Jurkat, Clone E6-1 (cell line): Measurements from ENCODE around the gene AHSA1.

Experiments used
- DNase-seq: peaks from one replicate; pipeline ENCODE4 v3.0.0-alpha.2; 2011; ENCODE audit warnings: low read depth, low spot score
- H3K4me3 ChIP-seq: 2 replicates; pipeline ENCODE4 v1.5.1; 2011; ENCODE audit warnings: mild to moderate bottlenecking, low read length, control low read depth, moderate library complexity

Gene AHSA1

DNA sequence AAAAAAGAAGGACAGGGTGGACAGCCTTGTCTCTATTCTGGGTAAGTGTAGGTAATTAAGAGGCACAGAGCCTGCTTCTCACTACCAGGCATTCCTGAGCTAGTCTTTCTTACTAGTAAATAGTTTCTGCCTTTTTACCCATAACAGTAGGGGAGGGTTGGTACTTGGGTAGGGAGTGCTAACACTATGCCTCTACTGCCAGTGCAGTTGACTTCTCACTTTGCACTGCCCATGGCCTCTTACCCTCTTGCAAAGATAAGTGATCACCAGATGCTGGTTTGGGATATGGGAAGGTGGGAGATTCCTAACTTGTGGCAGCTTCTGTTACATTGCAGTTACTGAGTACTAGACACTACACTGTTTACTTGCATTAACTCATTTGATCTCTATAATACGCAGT lies 11.6 kb downstream of the AHSA1 start:
- no peak for DNase-seq
- no peak overlapping the region for H3K4me3 ChIP-seq

DNA sequence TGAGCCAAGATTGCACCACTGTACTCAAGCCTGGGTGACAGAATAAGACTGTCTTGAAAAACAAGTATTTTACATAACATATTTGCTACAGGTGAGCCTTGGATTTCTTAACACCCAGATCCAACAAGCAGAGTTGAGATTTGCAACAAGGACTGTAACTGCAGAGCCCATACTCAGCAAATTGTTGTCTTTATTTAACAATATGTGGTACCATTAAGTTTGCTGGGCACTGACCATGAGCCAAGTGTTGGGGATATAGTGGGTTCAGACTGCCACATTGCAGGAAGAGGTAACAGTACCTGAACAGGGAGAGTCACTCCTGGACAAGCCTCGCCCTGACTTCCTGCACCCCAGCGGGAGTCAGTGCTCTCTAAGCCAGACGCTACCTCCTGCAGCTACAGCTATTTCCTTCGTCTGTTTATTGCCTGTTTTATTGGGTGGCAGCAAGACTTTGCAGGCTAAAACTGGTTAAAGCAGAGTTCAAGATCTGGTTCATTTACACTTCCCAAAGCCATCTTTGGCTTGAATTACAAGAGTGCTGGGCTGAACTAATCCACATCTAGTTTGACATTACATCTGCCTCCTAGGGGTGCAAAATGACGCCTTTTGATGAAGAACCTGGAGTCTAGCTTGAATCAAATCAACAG lies 12.5 kb downstream of the AHSA1 start:
- DNase-seq: no peak
- no peak overlapping the region for H3K4me3 ChIP-seq

DNA sequence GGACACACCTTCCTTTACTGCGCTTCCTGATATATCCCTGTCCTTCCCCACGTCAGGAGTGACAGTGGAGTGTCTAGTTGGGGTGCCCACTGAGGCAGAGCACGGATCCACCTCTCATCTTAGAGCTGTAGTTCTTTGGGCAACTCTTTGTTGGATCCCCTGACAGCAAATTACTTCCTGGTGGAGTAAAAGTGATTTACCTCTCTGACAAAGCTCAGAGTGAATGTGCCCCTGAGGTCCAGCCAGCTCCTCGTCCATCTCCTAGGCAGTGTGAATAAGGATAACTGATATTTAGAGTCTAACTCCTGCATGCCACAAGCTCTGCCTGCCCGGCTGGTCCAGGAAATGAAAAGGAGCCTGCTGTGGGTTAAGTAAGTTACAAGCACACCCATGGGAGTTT lies 16.0 kb downstream of the AHSA1 start:
- no peak overlapping the region for H3K4me3 ChIP-seq
- DNase-seq: no peak

DNA sequence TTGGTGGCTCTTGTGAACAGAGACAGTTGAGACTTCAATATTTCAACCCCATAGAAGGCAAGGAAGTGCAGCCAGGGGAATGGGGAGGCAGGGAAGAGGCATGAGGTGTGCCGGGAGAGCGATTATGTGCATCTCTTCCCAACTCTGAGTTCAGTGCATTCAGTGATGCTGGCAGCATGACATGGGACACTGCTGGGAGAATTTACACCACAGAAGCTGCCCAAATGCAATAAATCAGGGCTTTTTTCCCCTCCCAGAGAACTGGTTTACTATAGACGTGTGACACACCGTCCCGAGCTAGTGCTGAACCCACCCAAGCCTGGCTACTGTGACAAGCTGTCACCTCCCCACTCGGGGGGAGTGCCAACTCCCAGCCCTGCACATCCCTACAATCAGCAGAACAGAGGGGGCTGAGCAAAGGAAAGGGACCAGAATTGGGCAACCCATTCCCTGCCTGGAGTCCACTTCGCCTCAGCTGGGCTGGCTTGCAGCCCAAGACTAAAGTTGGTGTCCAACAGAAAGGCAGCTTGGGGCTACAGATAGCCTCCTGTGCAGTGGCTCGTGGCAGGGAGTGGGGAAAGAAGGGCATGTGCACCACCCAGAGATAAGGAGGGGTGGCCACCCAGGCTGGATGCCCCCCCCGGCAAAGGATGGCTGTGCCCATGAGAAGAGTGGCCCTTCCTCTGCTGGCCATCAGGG lies 16.7 kb downstream of the AHSA1 start:
- no peak overlapping the region for H3K4me3 ChIP-seq
- no peak for DNase-seq

DNA sequence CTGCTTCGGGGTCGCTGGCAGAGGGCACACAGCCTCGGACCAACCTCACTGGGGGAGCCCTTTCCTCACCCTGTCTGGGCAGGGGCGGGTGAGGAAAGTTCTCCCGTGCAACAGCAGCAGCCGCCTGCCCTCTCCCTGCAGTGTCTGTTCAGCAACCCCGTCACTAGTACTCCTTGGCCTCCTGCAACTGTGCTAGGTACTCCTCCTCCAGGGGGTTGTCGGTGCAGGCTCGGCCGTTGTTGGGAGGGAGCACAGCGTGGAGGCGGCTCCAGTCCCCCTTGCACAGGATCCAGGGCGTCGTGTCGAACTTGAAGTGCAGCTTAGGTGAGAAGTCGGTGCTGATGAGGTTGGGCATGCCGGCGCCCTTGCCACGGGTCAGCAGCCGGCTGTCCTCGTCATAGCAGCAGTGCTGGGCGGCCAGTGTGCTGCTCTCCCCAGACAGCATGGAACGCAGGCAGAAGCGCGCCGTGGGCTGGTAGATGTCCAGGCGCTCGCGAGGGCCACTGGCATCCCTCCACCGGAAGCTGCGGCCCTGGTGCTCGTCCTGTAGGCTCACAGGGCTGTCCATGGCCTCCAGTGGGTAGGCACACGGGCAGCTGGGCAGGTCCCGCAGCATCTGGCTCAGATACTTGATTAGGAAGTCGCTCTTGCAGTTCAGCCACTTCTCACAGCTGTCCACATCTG lies 17.7 kb downstream of the AHSA1 start:
- DNase-seq: no peak
- H3K4me3 ChIP-seq: no peak overlapping the region

DNA sequence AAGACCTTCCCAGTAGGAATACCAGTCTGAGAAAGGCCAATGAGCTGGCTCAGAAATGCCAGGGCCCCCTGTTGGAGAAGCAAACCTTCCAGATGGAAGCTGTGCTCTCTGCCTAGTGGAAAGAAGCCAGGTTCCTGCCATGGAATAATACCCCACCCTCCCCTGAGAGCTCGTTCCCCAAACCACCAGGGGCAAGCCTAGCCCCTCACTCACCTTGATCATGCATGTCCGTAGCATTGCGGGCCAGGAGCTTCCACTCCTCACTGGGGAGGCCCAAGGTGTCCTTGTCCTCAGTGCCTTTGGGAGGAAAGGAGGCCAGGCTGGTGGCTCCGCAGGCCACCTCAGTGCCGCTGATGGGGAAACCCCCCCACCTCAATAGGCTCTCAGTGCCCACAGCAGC lies 20.1 kb downstream of the AHSA1 start:
- H3K4me3 ChIP-seq: no peak overlapping the region
- DNase-seq: no peak

DNA sequence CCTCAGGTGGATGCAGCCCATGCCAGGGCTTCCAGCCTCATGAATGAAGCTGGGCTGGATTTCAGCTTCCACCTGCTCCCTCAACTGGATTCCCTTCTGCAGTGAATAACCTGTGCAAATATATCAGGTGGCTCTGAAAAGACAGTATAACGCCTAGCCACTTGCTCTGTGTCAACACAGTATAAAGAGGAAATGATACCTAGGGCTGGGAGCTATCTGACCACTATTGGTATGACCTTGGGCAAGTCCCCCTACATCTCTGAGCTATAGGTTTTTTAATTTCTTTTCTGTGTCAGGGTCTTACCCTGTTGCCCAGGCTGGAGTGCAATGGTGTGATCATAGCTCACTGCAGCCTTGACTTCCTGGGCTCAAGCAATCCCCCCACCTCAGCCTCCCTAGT lies 20.9 kb downstream of the AHSA1 start:
- H3K4me3 ChIP-seq: no peak overlapping the region
- DNase-seq: no peak

DNA sequence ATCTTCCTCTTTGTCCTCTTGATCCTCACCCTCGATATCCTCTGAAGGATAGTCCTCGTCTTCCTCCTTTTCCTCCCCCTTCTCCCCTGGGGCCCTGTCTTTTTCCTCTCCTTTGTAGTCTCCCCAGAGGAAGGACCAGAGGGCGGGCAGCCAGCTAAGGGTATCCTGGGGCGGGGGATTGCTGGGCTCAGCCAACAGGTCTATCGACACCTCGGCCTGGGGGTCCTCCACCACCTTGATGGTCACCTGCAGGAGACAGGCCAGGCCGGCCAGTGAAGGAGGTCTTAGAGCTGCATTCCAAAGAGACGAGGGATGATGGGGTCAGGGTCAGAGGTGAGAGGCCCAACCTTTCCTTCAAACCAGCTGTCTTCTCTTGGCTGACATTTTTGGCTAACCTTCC lies 24.5 kb downstream of the AHSA1 start:
- no peak overlapping the region for H3K4me3 ChIP-seq
- DNase-seq: no peak

DNA sequence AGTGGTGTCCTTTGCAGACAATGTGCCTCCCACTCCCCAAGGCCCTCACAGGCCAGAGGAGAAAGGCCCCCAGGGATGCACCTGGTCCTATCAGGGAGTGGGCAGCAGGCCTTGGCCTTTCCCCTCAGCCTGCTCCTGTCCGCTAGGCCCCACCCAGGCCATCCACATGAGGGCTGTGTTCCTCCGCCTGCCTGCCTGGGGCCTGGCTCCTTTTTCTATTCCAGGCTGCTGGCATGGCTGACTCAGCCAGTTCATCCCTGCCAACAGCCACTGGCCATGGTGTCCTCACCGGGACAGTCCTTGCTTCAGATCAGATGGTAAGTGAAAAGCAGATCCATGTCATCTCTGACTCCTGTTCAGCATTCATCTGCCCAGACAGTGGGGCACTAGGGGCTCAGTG lies 27.4 kb downstream of the AHSA1 start:
- no peak for DNase-seq

DNA sequence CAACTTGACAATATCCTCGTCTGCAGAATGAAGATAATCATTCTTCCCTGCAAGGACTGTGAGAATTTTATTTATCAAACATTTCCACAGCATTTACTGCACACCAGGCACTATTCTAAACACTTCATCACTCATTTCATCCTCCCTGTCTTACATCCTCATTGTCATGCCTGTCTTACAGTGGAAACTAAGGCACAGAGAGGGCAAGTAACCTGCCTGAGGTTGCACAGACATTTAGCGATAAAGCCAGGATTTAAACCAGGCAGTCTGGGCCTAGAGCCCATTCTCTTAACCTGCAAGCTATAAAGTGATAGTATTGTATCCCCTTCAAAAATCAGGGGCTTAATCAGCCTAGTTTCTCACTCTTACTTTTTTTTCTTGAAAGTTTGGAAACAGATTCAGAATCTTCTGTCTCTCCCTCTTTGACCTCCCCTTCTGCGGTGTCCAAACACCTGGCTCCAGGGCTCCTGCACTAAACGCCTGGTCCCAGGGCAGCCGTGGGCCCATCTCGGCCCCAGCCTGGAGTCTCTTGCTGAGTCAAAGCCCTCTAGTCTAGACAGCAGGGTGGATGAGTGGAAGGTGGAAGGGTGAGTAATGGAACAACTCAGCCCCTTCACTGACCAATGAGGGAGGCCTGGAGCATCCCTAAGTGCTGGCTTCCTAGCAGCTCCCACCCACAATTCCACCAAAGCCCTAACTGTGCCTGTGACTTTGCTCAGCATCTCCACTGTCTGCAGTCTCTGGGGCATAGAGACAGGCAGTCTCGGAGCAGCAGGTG lies 28.2 kb downstream of the AHSA1 start:
- H3K4me3 ChIP-seq: no peak overlapping the region
- no peak for DNase-seq

More for the DNA sequence above, 27.4 kb downstream of the AHSA1 start:
- H3K4me3 ChIP-seq: no peak overlapping the region

DNA sequence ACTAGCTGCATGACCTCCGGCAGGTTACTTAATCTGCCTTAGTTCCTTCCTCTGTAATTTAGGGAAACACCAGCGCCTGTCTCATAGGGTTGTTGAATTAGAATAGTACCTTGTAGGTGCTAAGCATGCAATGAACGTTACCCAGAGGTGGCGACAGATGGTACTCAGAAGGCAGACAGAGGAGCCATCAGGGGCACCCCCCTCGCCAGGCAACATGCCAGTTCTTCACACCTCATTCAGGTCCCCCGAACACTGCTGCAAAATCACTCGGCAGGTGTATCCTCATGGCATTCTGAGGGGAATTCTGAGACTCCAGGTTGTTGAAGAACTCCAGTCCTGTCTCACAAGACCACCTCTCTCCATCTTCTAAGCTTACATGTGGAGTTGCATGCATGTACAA lies 30.7 kb downstream of the AHSA1 start:
- H3K4me3 ChIP-seq: no peak overlapping the region
- DNase-seq: no peak

DNA sequence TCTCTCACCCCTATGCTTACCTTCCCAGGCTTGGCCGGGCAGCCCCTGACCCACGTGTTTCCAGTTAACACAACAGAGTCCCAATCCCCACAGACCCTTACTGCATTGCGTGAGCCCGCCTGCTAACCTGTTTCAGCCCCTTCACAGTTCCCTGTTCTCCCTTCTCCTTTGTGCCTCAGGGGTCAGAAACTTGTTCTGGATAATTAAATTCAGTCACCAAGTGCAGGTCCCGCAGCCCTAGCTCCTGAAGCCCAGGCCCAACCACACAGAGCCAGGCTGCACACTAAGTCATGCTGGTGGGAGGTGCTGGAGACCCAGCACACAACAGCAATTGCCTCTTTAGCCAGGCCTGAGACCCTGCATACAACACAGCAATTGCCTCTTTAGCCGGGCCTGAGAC lies 31.1 kb downstream of the AHSA1 start:
- no peak overlapping the region for H3K4me3 ChIP-seq
- DNase-seq: no peak

DNA sequence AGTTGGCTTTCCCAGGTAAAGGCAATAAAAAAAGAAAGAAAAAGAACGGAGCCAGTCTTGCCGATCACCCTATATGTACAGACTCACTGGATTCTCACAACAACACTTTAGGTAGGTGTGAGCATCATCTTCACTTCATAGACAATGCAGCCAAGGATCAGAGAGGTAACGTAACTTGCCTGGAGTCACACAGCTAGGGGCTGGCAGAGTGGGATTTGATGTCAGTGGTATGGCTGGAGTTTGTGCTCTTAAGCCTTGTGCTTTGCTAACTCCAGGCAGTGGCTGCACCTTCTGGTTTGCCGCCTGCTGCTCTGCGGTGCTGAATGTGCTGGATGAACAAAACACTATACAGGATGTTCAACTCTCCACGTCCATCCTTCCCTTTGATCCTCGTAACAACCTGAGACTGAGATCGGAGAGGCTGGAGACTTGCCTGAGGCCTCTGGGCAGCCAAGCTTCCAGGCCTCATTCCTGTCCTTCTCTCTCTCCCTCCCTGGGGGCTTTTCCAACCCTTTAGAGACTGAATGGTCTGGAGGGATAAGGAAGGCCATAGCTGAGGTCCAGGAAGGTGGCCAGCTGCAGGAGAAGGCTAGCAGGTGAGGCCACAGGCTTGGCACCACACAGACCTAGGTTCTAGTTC lies 32.6 kb downstream of the AHSA1 start:
- no peak for DNase-seq
- H3K4me3 ChIP-seq: no peak overlapping the region

DNA sequence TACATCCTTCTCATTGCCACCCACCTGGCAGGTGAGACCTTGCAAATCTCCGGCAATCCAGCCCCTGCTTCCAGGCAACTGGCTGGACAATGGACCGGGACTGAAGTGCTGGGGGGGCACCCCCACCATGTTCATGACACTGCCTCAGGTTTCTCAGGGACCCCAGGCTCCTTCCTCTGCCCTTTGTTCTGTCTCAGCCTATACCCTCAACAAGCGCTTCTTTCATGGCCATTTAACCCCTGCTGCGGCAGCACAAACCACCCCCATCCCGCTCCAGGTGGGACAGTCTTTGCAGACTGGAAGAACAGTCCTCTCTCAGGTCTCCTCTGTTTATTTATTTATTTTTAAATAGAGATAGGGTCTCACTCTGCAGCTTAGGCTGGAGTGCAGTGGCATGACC lies 33.2 kb downstream of the AHSA1 start:
- H3K4me3 ChIP-seq: no peak overlapping the region
- DNase-seq: no peak

DNA sequence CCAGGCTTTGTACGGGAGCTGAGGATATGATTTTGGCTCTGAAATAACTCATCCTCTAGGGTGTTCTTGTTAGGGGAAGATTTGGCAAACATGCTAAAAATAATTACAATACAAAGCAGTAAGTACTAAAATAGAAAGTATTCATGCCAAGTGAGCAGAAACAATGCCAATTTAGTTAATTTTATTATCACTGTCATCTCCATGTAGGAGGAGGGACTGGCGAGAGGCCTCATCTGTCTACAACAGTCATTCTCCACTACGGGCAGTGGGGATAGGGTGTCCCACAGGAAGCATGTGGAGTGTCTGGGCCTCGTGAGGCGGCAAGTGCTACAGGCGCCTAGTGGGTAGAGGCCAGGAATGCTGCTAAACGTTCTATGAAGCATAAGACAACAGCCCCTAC lies 37.4 kb downstream of the AHSA1 start:
- no peak overlapping the region for H3K4me3 ChIP-seq
- DNase-seq: no peak

DNA sequence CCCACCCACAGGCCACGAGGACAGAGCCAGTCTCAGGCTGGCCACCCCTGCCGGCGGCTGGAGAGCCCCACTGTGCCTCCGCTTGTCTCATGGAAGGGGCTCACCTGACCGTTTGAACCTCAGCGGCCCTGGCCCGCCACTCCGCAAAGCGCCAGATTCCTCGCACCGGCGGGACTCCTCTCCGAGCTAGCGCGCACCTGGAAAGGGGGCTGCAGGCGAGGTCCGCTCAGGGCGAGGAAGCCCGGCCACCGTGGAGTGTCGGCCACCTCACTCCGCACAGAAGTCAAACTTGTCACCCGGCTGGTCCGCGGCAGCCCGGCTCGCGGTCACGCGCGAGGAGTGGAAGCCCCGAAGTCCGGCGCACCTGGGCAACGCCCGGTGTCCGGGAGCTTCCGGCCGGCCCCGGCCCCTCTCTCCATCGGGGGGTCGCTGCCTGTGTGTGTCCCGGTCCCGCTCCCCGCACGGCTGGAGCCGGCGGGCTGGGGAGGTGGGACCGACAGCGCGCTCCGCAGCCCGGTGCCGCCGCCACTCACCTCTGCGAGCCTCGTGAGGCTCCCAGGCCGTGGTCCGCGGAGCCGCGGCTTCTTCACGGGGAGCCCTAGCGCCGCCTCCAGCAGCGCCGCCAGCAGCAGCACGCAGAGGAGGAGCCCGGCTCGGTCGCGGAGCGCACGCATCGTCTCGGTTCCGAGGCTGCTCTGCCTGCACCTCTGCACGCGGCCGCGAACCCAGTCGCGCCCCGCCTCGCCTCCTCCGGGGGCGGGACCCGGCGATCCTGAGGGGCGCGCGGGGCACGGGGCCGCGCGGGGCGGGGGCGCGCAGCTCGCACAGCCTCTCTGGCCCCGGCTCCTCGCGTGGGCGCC lies 40.5 kb downstream of the AHSA1 start, which contains the start of gene ISM2:
TSS of gene ISM2 (minus strand) at position 697 of the 860 bp plus-strand sequence. CDS start at position 674, 23 bp downstream.
- DNase-seq: no peak
- H3K4me3 ChIP-seq: no peak within 1 kb of the TSS

DNA sequence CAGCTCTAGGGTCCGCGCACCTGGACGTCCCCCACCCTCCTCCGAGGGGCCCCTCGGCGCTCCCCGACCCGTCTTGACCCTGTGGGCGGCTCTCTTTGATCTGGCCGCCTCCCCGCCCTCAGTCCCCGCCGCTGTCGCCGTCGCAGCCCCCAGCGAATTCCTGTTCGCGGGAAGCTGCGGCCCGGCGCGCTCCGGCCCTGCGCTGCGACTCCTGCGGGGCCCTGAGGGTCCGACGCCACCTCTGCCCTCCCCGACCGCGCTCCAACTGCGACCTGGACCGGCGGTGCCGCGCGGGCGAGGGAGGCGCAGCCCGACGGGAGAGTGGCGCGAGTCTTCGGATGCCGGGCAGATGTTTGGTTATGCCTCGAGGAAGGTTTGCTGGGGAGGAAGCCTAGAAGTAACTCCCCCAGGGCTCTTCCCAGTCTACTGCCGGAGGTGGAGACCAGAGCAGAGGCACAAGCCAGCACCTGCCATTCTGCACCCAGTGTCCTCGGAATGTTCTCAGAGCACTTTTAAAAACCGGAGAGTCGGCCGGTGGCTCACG lies 41.2 kb downstream of the AHSA1 start:
- H3K4me3 ChIP-seq: no peak overlapping the region
- no peak for DNase-seq

DNA sequence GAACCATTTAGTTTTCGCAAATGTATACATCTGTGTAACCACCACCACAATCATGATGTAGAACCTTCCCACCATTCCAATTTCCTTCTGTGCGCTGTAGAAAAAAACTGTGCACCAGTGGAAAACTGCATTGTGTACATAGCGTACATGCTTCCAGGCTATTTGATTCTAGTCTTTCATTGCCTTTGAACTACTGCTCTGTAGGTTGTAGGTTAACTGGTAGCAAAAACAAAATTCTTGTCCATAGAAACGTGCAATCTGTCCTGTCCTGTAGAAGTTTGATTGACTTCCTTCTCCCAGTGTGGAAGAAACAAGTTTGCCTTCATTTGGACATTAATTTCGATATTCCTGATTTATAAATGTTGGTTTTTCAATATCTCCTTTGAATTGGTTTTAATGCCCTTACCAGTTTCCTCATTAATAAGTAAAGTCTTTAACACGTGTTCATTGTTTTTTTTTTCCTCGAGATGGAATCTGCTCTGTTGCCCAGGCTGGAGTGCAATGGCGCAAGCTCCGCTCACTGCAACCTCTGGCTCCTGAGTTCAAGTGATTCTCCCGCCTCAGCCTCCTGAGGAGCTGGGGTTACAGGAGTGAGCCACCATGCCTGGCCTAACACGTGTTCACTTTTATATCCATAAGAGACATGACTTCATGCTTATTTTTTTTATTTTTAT lies 44.4 kb downstream of the AHSA1 start:
- no peak overlapping the region for H3K4me3 ChIP-seq
- no peak for DNase-seq
